ENCODE data around the gene RUNX3.

GRCh38 chr1:24957808-24958752 is 28.0 kb upstream of the RUNX3 start:
- TF ChIP-seq, protein P1, sequence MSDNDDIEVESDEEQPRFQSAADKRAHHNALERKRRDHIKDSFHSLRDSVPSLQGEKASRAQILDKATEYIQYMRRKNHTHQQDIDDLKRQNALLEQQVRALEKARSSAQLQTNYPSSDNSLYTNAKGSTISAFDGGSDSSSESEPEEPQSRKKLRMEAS (CRISPR knock-in tag; IDR thresholded peaks at IDR 0.05) = no peak
- TF ChIP-seq FOXJ3 (CRISPR knock-in tag; IDR thresholded peaks at IDR 0.05; ENCODE audit: borderline replicate concordance) (no peak), JUN (CRISPR knock-in tag; IDR thresholded peaks at IDR 0.05) (no peak), IRF2 (CRISPR knock-in tag; IDR thresholded peaks at IDR 0.05; ENCODE audit: borderline replicate concordance, low read depth) (no peak)
- TF ChIP-seq, protein P2, sequence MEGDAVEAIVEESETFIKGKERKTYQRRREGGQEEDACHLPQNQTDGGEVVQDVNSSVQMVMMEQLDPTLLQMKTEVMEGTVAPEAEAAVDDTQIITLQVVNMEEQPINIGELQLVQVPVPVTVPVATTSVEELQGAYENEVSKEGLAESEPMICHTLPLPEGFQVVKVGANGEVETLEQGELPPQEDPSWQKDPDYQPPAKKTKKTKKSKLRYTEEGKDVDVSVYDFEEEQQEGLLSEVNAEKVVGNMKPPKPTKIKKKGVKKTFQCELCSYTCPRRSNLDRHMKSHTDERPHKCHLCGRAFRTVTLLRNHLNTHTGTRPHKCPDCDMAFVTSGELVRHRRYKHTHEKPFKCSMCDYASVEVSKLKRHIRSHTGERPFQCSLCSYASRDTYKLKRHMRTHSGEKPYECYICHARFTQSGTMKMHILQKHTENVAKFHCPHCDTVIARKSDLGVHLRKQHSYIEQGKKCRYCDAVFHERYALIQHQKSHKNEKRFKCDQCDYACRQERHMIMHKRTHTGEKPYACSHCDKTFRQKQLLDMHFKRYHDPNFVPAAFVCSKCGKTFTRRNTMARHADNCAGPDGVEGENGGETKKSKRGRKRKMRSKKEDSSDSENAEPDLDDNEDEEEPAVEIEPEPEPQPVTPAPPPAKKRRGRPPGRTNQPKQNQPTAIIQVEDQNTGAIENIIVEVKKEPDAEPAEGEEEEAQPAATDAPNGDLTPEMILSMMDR (IDR thresholded peaks at IDR 0.05) = no peak

Measured in WTC11 (cell line).